ENCODE measurements around the gene DIAPH2.
"Not testable (repeated sequence)": the region's sequence is repeated elsewhere in the genome, so short reads cannot be mapped to it uniquely, and the experiment has no call there.

DNA sequence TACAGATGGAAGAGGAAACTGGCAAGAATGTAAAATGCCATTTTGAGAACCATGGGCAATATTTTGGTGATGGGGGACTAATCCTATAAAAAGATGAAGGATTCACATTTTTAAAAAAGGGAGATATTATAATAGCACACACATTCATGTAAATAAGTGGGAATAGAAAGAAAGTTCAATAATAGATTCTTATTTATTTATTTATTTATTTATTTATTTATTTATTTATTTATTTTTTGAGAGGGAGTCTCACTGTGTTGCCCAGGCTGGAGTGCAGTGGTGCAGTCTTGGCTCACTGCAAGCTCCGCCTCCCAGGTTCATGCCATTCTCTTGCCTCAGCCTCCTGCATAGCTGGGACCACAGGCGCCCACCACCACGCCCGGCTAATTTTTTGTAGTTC lies 174.8 kb downstream of the DIAPH2 start:
- TF ChIP-seq, protein P1, sequence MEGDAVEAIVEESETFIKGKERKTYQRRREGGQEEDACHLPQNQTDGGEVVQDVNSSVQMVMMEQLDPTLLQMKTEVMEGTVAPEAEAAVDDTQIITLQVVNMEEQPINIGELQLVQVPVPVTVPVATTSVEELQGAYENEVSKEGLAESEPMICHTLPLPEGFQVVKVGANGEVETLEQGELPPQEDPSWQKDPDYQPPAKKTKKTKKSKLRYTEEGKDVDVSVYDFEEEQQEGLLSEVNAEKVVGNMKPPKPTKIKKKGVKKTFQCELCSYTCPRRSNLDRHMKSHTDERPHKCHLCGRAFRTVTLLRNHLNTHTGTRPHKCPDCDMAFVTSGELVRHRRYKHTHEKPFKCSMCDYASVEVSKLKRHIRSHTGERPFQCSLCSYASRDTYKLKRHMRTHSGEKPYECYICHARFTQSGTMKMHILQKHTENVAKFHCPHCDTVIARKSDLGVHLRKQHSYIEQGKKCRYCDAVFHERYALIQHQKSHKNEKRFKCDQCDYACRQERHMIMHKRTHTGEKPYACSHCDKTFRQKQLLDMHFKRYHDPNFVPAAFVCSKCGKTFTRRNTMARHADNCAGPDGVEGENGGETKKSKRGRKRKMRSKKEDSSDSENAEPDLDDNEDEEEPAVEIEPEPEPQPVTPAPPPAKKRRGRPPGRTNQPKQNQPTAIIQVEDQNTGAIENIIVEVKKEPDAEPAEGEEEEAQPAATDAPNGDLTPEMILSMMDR (IDR thresholded peaks at IDR 0.05): not testable (repeated sequence)
- not testable (repeated sequence) for TF ChIP-seq POLR2A (IDR thresholded peaks at IDR 0.05; ENCODE audit: low read depth); EP300 (IDR thresholded peaks at IDR 0.05); POLR2AphosphoS5 (IDR thresholded peaks at IDR 0.05)

Measured in esophagus muscularis mucosa (tissue), 4 donors.